ENCODE results near the gene TRIM45.

- TF ChIP-seq, protein P1, sequence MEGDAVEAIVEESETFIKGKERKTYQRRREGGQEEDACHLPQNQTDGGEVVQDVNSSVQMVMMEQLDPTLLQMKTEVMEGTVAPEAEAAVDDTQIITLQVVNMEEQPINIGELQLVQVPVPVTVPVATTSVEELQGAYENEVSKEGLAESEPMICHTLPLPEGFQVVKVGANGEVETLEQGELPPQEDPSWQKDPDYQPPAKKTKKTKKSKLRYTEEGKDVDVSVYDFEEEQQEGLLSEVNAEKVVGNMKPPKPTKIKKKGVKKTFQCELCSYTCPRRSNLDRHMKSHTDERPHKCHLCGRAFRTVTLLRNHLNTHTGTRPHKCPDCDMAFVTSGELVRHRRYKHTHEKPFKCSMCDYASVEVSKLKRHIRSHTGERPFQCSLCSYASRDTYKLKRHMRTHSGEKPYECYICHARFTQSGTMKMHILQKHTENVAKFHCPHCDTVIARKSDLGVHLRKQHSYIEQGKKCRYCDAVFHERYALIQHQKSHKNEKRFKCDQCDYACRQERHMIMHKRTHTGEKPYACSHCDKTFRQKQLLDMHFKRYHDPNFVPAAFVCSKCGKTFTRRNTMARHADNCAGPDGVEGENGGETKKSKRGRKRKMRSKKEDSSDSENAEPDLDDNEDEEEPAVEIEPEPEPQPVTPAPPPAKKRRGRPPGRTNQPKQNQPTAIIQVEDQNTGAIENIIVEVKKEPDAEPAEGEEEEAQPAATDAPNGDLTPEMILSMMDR (IDR thresholded peaks at IDR 0.05), result no peak
- TF ChIP-seq EZH2phosphoT487 (IDR thresholded peaks at IDR 0.05; ENCODE audit: borderline replicate concordance, low read depth), result no peak
- TF ChIP-seq, protein P2, sequence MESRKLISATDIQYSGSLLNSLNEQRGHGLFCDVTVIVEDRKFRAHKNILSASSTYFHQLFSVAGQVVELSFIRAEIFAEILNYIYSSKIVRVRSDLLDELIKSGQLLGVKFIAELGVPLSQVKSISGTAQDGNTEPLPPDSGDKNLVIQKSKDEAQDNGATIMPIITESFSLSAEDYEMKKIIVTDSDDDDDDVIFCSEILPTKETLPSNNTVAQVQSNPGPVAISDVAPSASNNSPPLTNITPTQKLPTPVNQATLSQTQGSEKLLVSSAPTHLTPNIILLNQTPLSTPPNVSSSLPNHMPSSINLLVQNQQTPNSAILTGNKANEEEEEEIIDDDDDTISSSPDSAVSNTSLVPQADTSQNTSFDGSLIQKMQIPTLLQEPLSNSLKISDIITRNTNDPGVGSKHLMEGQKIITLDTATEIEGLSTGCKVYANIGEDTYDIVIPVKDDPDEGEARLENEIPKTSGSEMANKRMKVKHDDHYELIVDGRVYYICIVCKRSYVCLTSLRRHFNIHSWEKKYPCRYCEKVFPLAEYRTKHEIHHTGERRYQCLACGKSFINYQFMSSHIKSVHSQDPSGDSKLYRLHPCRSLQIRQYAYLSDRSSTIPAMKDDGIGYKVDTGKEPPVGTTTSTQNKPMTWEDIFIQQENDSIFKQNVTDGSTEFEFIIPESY (IDR thresholded peaks at IDR 0.05; ENCODE audit: borderline replicate concordance, low read depth), result no peak
- no peak for TF ChIP-seq FOXM1 (IDR thresholded peaks at IDR 0.05; ENCODE audit: low read depth)
- TF ChIP-seq RXRA (IDR thresholded peaks at IDR 0.05; ENCODE audit: borderline replicate concordance, low read depth), result no peak
- no peak for TF ChIP-seq REST (IDR thresholded peaks at IDR 0.05; ENCODE audit: low read depth, low read length)
- no peak for TF ChIP-seq NRF1 (IDR thresholded peaks at IDR 0.05; ENCODE audit: low read depth, low read length)
- no peak for TF ChIP-seq SMC3 (IDR thresholded peaks at IDR 0.05; ENCODE audit: low read depth, low read length)
- TF ChIP-seq CHD2 (IDR thresholded peaks at IDR 0.05; ENCODE audit: low read length, partially characterized antibody), result no peak
- TF ChIP-seq FOXJ3 (CRISPR knock-in tag; IDR thresholded peaks at IDR 0.05), result no peak
- no peak for TF ChIP-seq USF1 (IDR thresholded peaks at IDR 0.05; ENCODE audit: borderline replicate concordance, low read depth)
- no peak for TF ChIP-seq RFX5 (IDR thresholded peaks at IDR 0.05; ENCODE audit: low read length)
- TF ChIP-seq POLR2AphosphoS5 (IDR thresholded peaks at IDR 0.05; ENCODE audit: low read depth, low read length), result no peak
Measured at GRCh38 chr1:117123274-117123673, 1.7 kb upstream of the TRIM45 start.

All from SK-N-SH (cell line).